ENCODE data around the gene ATG16L1. TPM values are rescaled to one million over a fixed set of nuclear protein-coding genes. Genes with fewer than 3 reads are reported as not detected.

ATG16L1 gene
- polyA plus RNA-seq, 1 donor from 2014 or later: 11.2 TPM

GRCh38 chr2:233219848-233220247 lies 31.6 kb upstream of the ATG16L1 start:
- peaks cover 2% of the 10 kb centered on the region for H3K36me3 Mint-ChIP-seq
- no peaks in the 10 kb centered on the region for H3K27me3 Mint-ChIP-seq
- no peak overlapping the region for H3K4me3 Mint-ChIP-seq
- H3K4me1 Mint-ChIP-seq: peaks cover 12 to 17% (median 15%) of the 10 kb centered on the region in 3 donors
- H3K27ac Mint-ChIP-seq: peak overlapping the region in 1 of 3 donors; percentile 40
- no peaks in the 10 kb centered on the region for H3K9me3 Mint-ChIP-seq

- Mint-ChIP-seq H3K9me3 (no peaks in the 10 kb centered on the region), H3K36me3 (peaks cover 2% of the 10 kb centered on the region), H3K4me3 (no peak overlapping the region), H3K27me3 (no peaks in the 10 kb centered on the region), H3K27ac (peak overlapping the region in 1 of 3 donors; percentile 83), H3K4me1 (peaks cover 14 to 23% (median 21%) of the 10 kb centered on the region in 3 donors)
Observed at GRCh38 chr2:233221378-233222063, 30.0 kb upstream of the ATG16L1 start.

- no peaks in the 10 kb centered on the region for H3K9me3 Mint-ChIP-seq
- H3K4me3 Mint-ChIP-seq: peak overlapping the region in 3 of 4 donors; percentile 27 to 88 (median 87)
- H3K27ac Mint-ChIP-seq: peak overlapping the region in 1 of 3 donors; percentile 92
- peaks cover 18 to 28% (median 24%) of the 10 kb centered on the region in 3 donors for H3K4me1 Mint-ChIP-seq
- H3K27me3 Mint-ChIP-seq: no peaks in the 10 kb centered on the region
- peaks cover 2% of the 10 kb centered on the region for H3K36me3 Mint-ChIP-seq
Observed at GRCh38 chr2:233223059-233223894, 28.2 kb upstream of the ATG16L1 start.

GRCh38 chr2:233225230-233226068 lies 26.0 kb upstream of the ATG16L1 start:
- H3K27ac Mint-ChIP-seq: peak overlapping the region in 1 of 3 donors; percentile 26
- H3K4me3 Mint-ChIP-seq: no peak overlapping the region
- H3K4me1 Mint-ChIP-seq: peaks cover 18 to 28% (median 24%) of the 10 kb centered on the region in 3 donors
- H3K27me3 Mint-ChIP-seq: no peaks in the 10 kb centered on the region
- peaks cover 2% of the 10 kb centered on the region for H3K36me3 Mint-ChIP-seq
- H3K9me3 Mint-ChIP-seq: no peaks in the 10 kb centered on the region

- H3K4me3 Mint-ChIP-seq: peak overlapping the region in 1 of 4 donors; percentile 47
- no peaks in the 10 kb centered on the region for H3K27me3 Mint-ChIP-seq
- no peaks in the 10 kb centered on the region for H3K9me3 Mint-ChIP-seq
- peaks cover 18 to 28% (median 24%) of the 10 kb centered on the region in 3 donors for H3K4me1 Mint-ChIP-seq
- peak overlapping the region in 2 of 3 donors; percentile 13 to 26 for H3K27ac Mint-ChIP-seq
- H3K36me3 Mint-ChIP-seq: peaks cover 2% of the 10 kb centered on the region
Observed at GRCh38 chr2:233226511-233227031, 24.9 kb upstream of the ATG16L1 start.

GRCh38 chr2:233227346-233227978 lies 24.0 kb upstream of the ATG16L1 start:
- Mint-ChIP-seq H3K4me1 (peaks cover 16 to 24% (median 20%) of the 10 kb centered on the region in 3 donors), H3K9me3 (no peaks in the 10 kb centered on the region), H3K27me3 (no peaks in the 10 kb centered on the region), H3K27ac (no peak overlapping the region), H3K4me3 (no peak overlapping the region), H3K36me3 (peaks cover 2% of the 10 kb centered on the region)

GRCh38 chr2:233228376-233228775 lies 23.1 kb upstream of the ATG16L1 start:
- Mint-ChIP-seq H3K27me3 (no peaks in the 10 kb centered on the region), H3K36me3 (peaks cover 2% of the 10 kb centered on the region), H3K4me3 (no peak overlapping the region), H3K9me3 (no peaks in the 10 kb centered on the region), H3K4me1 (peaks cover 11 to 21% (median 18%) of the 10 kb centered on the region in 3 donors), H3K27ac (no peak overlapping the region)

- Mint-ChIP-seq H3K4me1 (peaks cover 0 to 5% (median 2%) of the 10 kb centered on the region in 3 donors), H3K9me3 (peaks cover 0 to 3% (median 2%) of the 10 kb centered on the region in 3 donors), H3K4me3 (no peak overlapping the region)
Observed at GRCh38 chr2:233233618-233234230, 17.7 kb upstream of the ATG16L1 start.

GRCh38 chr2:233234264-233234663 lies 17.2 kb upstream of the ATG16L1 start:
- Mint-ChIP-seq H3K9me3 (peaks cover 0 to 3% (median 2%) of the 10 kb centered on the region in 3 donors), H3K4me1 (peaks cover 2 to 5% (median 5%) of the 10 kb centered on the region in 3 donors), H3K27me3 (no peaks in the 10 kb centered on the region), H3K36me3 (no peaks in the 10 kb centered on the region), H3K4me3 (no peak overlapping the region), H3K27ac (no peak overlapping the region)

More at GRCh38 chr2:233233618-233234230, 17.7 kb upstream of the ATG16L1 start:
- H3K27ac Mint-ChIP-seq: no peak overlapping the region
- no peaks in the 10 kb centered on the region for H3K36me3 Mint-ChIP-seq
- no peaks in the 10 kb centered on the region for H3K27me3 Mint-ChIP-seq

- Mint-ChIP-seq H3K4me1 (peaks cover 4 to 8% (median 5%) of the 10 kb centered on the region in 3 donors), H3K36me3 (no peaks in the 10 kb centered on the region), H3K27ac (no peak overlapping the region), H3K4me3 (no peak overlapping the region), H3K27me3 (no peaks in the 10 kb centered on the region), H3K9me3 (peaks cover 0 to 3% (median 2%) of the 10 kb centered on the region in 3 donors)
Observed at GRCh38 chr2:233234996-233235395, 16.5 kb upstream of the ATG16L1 start.

GRCh38 chr2:233235977-233236376 lies 15.5 kb upstream of the ATG16L1 start:
- H3K36me3 Mint-ChIP-seq: no peaks in the 10 kb centered on the region
- H3K27ac Mint-ChIP-seq: no peak overlapping the region
- H3K4me1 Mint-ChIP-seq: peaks cover 9 to 15% (median 10%) of the 10 kb centered on the region in 3 donors
- H3K27me3 Mint-ChIP-seq: no peaks in the 10 kb centered on the region
- no peak overlapping the region for H3K4me3 Mint-ChIP-seq
- peaks cover 0 to 3% (median 2%) of the 10 kb centered on the region in 3 donors for H3K9me3 Mint-ChIP-seq

GRCh38 chr2:233236820-233237589 lies 14.5 kb upstream of the ATG16L1 start:
- no peaks in the 10 kb centered on the region for H3K36me3 Mint-ChIP-seq
- peaks cover 11 to 20% (median 15%) of the 10 kb centered on the region in 3 donors for H3K4me1 Mint-ChIP-seq
- H3K27me3 Mint-ChIP-seq: no peaks in the 10 kb centered on the region
- H3K4me3 Mint-ChIP-seq: no peak overlapping the region
- peaks cover 0 to 3% (median 2%) of the 10 kb centered on the region in 3 donors for H3K9me3 Mint-ChIP-seq
- H3K27ac Mint-ChIP-seq: peak overlapping the region in 1 of 3 donors; percentile 59

GRCh38 chr2:233240897-233241296 lies 10.6 kb upstream of the ATG16L1 start:
- peaks cover 16 to 31% (median 18%) of the 10 kb centered on the region in 3 donors for H3K4me1 Mint-ChIP-seq
- H3K27ac Mint-ChIP-seq: peak overlapping the region; percentile 40 to 85 (median 75)
- no peaks in the 10 kb centered on the region for H3K36me3 Mint-ChIP-seq

More at GRCh38 chr2:233240897-233241296, 10.6 kb upstream of the ATG16L1 start:
- Mint-ChIP-seq H3K27me3 (no peaks in the 10 kb centered on the region), H3K4me3 (peak overlapping the region; percentile 4 to 92 (median 52)), H3K9me3 (peaks cover 0 to 3% (median 2%) of the 10 kb centered on the region in 3 donors)

Data from IgD-negative memory B cell (primary cell).